Measurements from ENCODE around the gene RUNX1. TPM values are rescaled to one million over a fixed set of nuclear protein-coding genes. Genes with fewer than 3 reads are reported as not detected.
"Not testable (repeated sequence)": the region's sequence is repeated elsewhere in the genome, so short reads cannot be mapped to it uniquely, and the experiment has no call there.

Gene RUNX1
- polyA plus RNA-seq, 1 donor: 9.7 TPM

DNA sequence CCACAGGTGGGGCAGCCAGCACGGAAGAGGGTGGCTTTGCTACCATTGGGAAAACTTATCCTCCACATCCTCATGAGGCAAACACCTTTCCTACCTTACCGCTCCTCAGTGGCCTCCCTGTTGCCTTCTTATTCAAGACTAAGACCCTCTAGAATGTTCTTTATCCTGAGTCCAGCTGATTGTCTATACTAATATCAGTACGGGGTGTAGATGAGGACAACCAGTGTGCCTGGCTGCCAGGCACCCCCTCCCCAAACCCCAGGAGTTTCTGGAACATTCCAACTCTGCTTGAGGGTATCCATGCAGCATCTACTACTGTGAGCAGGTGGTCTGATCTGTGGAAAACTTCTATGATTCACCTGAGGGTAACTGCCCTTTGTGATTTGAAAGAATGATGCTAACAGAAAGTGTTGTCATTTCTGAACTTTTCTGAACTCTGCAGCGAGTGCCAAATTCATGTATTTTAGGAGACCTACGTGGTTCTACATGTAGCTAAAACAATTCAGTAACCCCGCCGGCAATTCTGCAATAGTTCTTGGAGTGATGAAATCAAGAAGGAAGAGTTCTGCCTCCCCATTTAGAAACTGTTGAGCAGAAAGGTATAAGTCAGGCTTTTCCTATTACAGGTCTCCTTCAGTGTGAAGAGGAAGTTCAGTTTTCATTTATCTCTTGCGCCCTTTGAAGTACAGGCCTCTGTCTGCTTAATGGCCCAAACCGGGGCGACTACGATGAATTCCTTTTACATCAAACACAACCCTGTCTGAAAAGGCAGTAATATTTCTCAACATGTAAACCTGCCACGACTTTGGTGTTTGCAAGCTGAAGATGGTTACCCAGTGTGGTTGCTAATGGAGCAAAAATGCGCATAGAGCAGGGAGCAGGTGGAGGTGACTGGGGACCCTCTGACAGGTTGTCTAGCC, 80.4 kb downstream of the RUNX1 start:
- DNase-seq: no peak

DNA sequence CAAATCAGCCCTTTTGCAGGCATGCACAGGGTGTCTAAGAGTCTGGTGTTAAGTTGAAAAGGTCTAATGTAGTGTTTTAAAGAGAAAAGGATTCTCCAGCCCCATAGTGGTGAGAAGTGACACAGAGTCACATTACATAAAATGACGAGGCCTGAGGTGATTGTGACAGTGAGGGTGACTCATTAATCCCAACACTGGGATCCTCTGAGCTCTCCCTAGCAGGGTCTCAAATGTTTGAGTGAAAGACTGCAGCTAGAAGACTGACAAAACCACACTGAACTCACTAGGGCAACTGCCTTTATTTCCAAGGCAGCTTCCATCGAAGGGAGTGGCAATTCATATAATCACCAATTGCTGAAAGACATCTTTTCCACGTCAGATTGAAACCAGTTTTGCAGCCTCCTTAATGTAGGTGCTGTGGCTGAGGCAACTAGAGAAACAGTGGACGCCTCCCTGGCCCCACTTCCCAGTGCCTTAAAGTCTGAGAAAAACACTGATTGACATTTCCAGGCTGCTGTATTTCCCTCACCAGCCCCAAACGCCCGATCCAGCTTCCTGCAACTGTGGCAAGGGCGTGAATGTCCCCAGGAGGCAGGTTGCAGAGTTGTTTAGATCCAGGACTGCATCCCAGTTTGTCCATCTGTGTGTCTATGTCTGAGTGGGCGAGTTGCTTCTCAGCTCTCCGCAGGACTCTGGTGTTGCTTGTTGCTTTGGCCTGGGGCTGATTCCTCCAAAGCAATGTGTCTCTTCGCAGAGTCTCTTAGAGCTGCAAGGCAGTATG, 81.4 kb downstream of the RUNX1 start:
- DNase-seq: no peak

DNA sequence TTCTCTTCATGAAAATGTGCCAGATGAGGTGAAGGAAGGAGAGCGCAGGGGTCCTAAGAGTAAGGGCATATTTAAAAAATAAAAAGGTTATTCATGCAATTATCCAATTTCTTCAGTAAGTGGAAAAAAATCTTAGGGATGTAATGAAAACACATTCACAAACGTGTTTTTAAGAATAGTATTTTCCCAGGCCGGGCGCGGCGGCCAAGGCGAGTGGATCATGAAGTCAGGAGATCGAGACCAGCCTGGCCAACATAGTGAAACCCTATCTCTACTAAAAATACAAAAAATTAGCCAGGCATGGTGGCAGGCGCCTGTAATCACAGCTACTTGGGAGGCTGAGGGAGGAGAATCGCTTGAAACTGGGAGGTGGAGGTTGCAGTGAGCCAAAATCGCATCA, 82.2 kb downstream of the RUNX1 start:
- not testable (repeated sequence) for DNase-seq

DNA sequence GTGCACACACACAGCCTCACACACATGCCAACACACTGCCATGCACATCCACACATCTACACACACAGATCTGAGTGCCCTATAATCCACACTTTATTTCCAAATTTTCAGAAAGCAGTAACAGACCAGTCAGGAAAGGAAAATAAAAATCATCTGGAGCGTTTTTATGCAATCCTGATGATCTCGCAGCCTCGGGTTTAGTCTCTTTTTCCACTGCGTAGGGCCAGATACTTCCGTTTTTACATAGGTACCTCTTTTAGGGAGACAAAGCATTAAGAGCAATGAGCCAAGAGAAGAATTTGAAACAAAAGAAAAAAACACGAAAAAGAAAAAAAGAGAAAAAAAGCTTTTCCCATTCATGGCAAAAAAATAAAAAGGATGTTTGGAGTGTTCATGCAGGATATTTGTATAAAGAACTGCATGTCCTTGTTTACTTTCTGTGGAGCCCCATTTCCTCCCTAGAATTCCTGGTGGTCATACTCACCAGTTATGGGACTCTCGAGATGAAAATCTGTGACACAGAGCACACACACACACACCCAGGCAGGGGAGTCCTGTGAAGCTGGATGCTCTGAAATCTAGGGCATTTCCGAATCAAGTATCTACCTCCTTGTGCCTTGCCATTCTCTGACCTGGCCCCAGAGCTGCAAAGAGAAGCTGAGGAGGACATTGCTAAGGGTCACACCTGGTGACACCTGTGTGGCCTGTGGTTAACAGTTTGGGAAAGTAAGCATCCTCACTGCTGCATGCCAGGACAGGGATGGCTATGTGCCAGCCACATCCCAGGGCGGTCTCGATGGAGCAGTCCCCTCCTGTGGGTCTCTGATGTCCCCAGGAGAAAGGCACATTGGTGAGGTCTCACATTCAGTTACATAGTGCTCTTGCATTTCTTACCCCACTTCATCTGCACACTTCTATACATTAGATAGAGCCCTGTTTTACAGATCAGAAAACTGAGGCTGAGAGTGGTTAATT, 83.6 kb downstream of the RUNX1 start:
- no peak for DNase-seq

DNA sequence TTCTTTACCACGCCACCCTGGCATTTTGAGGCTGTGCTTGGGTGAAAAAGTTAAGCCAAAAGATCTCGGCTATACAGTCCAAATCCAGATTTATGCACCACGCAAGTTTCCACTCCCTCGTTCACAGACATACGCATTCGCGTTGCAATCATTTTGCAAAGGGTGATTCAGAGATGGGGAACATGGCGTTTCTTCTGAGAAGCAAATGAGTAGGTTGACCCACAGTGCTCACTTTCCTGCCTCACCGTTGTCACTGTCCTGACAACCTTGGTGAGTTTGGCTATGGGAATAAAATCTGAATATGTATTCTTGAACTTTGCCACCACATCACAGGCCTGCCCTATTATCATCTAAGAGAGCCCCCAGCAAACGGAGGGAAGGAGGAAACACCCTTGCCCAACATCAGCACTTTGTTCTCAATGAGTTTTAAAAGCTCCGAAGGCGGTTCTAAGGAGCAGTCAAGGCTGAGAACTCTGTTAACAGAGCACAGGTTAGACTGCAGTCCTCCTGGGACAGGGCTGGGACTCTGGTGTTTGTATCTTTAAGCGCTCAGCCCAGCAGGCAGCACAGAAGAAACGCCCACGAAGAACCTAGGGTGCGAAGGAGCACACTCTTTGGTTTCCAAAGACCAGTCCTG, 86.4 kb downstream of the RUNX1 start:
- no peak for DNase-seq

DNA sequence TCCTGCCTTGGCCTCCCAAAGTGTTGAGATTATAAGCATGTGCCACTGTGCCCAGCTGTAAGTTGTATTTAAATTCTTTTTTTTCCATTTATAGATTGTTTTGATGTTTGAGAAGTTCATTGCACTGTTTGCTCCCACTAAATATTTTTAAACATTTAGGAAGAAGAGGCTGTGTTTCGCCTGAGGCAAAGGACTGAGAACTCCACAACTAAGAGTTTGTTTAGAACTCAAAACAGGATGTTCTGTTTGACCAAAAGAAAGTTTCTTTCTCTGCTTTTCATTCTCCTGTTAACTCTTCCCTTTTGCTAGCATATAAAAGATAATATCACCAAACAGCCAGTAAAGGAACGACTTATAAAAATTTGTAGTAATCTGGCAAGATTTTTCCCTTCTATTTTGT, 87.0 kb downstream of the RUNX1 start:
- no peak for DNase-seq

DNA sequence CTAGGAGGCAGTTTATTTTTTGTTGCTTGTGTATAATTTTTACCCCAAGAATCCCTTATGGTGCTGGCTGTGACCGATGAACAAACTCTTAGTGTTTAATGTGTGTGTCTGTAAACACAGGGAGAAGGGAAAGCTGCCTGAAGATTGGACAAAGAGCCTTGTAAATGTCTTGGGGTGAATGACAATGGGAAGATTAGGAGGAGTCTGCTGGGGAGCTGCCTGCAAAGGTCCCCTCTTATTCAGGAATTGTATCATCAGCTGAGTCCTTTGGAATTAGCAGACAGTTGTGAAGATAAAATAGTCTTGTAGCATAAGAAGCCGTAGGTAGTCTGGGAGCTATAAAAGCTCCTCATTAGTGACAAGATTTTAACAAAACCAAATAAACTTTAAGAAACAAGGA, 88.4 kb downstream of the RUNX1 start:
- DNase-seq: no peak

DNA sequence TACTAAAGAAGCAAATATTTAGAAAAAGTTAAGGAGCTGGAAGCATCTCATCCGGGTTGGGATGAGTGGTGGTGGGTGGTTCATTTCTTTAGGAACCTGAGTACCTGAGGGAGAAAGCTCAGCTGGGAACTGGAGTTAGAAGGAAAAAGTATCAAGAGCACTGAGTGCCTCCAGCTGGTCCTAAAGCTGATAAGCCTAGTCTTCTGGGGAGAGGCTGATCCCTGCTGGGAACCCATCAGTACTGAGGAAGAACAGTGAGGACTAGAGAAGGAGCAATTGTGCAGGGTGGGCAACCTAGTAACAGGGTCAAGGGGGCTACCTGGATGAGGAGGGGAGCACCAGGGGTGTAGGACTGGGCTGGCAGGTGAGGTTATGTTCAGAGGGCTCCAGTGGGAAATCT, 89.5 kb downstream of the RUNX1 start:
- DNase-seq: no peak

DNA sequence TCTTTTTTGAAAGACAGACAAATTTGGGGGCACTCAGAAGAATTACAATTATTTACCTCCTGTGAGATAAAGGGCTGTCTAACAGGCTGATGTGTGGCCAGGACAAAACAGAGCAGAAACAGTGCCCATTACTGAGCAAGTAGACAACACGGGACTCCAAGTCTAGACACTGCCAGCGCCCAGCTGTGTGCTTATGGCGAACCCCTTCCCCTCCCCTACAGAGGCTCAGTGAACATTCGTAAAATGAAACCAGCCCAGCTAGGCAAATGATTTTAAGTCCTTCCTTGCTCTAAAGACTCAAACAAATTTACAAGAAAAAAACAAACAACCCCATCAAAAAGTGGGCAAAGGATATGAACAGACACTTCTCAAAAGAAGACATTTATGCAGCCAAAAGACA, 91.1 kb downstream of the RUNX1 start:
- no peak for DNase-seq

DNA sequence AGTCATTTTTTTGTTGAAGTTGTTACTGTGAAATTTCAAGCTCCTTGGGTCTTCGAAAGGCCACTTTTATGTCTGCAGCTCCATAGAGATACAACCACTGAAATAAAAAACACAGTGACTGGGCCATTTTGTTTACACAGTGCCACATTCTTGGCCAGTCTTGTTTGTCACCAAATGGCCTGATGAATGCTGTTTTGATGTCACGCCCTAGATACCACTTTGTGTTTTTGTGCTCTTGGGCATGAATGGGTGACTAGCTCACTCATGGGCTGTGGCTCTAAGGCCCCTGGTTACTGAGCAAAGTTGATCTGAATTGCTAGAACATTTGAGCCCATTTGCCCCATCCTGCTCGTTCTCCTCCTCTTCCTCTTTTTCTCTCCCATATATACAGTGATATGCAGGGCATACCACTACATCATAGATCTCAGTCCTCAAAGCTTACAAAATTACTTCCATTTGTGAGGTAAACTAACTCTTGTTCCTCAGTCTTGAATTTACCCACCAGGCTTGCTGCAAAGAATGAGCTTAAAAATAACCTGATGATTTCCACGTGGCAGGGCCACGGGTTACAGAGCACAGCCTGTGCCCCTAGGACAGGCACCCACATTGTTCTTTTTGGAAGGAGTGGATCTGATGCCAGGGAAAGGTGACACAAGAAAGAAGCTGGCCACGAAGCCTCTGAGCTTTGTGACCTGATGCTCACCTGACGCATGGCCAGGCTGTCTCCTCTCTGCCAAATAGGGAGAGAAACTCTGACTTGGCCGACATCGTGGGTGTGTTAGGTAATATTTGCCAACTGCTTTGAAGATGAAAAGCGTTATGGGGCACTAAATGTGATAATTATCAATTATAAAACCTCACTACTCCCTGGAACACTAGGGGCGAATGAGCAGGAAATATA, 92.4 kb downstream of the RUNX1 start:
- DNase-seq: no peak

DNA sequence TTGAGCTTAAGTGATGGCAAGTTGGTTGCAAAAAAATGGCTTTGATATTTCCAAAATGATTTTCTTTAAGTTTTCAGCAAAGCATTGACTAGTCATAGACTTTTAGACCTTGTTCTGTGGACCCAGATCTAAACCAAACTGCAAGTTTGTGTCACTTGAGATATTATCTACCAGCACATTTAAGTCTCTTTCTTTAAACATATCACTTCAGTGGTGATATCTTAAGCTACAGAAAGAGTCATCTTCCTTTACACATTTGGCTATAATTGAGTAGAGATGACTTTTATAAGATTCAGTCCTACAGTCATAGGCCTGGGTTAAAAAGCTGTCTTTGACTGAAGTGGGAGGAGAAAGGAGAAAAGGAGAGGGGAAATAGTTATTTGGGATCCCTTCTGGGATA, 95.2 kb downstream of the RUNX1 start:
- no peak for DNase-seq

DNA sequence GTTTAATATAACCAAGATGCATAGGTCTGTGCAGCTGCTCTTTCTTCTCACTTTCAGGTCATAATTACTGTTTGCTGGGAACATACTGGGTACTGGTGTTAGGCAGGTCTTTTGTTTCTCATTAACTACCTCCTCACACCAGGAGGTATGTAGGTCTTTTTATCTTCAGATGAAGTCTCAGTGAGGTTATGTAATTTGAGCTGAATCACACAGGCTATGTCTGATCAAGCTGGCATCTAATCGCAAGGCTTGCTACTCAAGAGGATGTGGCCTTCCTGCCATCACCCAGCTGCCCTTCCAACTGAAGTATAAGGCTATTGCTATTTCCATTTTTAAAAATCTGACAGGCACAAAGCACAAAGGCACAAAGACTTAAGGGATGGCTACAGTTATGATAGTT, 96.4 kb downstream of the RUNX1 start:
- DNase-seq: no peak

DNA sequence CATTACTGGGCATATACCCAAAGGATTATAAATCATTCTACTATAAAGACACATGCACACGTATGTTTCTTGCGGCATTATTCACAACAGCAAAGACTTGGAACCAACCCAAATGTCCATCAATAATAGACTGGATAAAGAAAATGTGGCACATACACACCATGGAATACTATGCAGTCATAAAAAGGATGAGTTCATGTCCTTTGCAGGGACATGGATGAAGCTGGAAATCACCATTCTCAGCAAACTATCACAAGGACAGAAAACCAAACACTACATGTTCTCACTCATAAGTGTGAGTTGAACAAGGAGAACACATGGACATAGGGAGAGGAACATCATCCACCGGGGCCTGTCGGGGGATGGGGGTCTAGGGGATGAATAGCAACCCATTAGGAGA, 97.2 kb downstream of the RUNX1 start:
- DNase-seq: not testable (repeated sequence)

DNA sequence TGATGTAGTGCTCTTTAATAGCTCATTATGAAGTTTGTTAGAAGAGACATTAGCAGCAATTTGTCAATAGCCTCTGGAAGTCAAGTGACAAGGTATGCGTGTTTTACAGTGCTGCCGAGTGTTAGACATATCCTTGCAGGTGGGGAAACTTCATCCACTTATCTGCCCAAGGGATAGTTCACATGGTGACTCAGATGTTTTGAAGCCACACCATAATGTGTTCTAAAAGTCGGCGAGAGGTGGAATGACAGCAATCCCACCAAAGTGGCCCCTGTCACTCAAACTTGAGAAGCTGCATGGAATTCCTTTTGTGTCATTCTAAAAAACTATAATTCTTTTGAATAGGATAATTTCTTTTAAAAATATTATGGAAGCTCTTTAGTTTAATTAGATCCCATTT, 98.1 kb downstream of the RUNX1 start:
- no peak for DNase-seq

DNA sequence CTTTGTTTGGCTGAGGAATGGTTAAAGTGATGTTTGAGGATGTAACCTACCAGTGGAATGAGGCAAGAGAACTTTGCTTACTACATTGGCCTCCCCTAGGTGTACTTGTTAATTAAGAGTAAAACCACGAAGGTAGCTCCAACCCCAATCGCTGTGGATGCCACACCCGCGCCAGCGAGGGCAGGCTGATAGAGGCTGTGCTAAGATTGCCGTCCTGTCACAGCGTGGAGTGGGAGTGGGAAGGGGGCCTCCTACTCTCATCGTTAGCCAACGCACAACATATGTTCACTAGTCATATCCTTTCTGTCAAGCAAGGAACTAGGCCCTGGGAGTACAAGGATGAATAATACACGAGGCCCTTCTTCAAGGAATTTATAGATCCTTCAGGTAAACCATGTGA, 99.6 kb downstream of the RUNX1 start:
- DNase-seq: no peak

DNA sequence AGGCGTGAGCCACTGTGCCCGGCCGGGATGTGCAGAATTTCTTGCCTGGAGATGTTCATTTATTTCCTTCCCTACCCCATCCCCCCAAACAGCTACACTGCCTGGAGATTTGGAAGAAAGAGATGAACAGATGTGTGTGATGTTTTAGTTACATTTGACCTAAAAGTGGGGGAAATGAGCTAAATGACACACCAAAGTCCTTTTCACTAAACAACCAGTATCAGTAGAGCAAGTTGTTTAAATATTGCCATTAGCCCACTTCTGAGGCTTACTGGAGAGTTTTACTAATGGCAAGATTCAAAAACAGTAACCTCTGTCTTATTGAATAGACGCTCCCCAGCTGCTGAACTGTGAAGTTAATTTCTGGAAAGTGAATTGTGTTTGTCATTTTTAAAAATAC, 100.1 kb downstream of the RUNX1 start:
- no peak for DNase-seq

DNA sequence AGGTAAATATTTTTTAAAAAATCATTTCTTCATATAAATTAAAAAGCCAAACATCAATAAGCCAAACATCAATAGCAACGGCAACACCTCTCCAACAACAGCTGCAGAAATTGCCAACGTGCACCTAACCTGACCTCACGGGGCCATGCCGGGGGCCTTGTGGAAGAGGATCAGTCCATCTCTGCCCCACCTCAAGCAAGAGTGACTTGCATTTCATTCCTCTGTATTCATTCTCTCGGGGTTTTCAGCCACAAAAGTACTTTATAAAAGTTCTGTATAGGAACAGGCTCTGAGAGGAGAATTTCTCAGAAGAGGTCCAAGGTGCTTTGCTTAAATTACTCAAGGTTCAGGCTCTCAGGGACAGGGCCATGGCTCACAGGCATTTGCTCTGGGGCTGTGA, 100.9 kb downstream of the RUNX1 start:
- DNase-seq: no peak

DNA sequence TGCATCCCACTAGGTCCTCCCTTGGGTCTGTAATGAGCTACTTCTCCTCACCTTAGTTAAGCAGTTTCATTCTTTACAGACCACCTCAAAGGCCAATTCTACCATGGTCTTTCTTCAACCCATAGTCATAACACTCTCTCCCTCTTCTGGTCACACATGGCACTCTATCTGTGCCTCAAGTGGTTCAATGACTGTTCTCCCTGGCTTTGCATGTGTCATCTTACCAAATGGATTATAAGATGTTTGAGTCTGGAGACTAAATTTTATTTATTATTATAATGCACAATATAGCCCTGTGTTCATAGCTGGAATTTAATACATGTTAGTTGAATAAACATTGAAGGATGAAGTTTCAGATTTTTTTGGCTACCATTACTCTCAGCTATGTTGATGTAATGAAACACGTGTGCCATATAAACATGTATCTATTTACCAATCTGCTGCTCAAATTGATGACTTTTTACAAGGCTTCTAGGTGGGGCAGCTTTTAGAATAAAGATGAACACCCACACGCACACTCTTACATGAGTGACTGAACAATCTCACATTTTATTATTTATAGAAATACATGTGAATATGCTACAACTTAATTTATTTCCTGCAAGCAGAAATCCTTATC, 102.1 kb downstream of the RUNX1 start:
- DNase-seq: no peak

DNA sequence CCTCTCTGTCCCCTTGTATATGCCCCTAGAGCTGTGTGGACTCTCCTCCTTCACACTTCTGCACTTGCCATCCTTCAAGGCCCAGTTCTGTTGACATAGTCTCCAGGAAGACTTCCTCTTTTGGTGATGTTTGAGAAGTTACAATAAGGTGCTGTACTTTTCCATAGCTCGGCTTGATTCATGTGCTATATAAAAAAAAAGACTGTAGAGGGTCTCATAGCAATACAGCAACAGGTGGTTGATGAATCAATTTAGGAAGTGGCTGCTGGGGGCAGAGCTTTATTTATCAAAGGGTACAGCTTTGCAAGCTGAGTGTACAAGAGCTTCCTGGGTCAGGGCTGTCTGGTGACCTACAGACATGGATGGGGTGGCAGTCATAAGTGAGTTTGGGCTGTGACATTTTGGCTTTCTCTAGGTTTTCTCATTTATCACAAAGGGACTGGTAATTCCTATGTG, 102.7 kb downstream of the RUNX1 start:
- DNase-seq: no peak

DNA sequence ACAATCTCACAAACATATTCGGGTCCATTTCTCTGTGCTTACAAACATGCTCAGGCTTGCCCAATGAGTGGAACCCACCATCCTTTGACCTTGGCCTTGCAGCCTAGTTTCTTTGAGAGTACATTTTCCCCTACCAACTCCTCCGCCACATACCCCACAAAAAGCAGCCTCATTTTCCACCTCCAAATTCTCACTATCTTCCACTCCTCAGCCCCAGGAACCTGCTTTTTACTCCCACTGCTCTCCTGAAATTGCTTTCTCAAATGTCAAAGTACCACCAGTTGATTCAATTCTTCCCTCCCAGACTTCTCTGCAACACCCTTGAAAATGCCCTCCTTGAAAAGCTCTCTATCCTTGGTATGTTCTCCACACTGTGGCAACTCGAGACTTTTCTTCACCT, 103.8 kb downstream of the RUNX1 start:
- no peak for DNase-seq

Measured in hindlimb muscle (tissue), 1 donor.